Activated CD4-positive, alpha-beta T cell treated with anti-CD3 and anti-CD28 coated beads, Interleukin-2, amount 50 U/mL, for 1 hour (primary cell): ENCODE results near the gene ZNF253.
A peak's percentile ranks its signal among the peaks of the same experiment; 100 is the strongest.
"Not testable (repeated sequence)": the region's sequence is repeated elsewhere in the genome, so short reads cannot be mapped to it uniquely, and the experiment has no call there.

Experiments
- DNase-seq: peaks from one replicate; pipeline ENCODE4 v3.0.0-alpha.2; 2020

Gene ZNF253

GRCh38 chr19:19900139-19900728, 34.6 kb downstream of the ZNF253 start:
- DNase-seq: no peak

DNA sequence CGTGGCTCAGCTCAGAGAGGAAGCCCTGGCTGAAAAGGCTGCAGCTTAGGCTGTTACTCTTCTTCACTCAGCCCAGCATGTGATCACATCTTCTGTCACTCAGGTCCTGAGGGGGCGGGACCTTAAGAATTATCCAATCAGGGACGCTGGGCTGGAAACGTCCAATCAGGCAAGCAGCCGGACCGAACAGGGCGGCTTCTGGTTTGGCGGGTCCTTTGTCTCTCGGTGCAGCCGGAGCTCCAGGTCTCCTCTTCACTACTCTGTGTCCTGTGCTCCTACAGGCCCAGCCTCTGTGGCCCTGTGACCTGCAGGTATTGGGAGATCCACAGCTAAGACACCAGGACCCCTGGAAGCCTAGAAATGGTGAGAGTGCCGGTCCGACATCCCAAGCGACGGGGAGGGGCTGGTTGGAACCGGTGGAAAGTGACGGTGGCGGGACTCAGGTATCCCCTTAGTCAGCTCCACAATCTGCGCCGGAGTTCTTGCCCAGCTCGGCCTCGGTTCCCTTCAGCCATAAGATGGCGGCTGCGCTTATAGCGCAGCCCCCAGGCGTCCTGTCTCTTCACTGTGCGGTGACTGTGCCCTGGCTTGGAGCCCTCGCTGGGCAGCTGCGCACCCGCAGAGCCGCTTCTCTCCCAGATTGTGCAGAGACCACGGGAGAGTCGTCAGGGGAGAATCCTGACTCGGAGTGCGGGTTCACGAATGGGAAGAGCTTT, 35.2 kb downstream of the ZNF253 start, which contains the start of gene ZNF93:
Gene ZNF93 (plus strand): TSS at position 218 of the 716 bp plus-strand sequence. CDS start 143 bp downstream, at position 361.
- peak; percentile 86 for DNase-seq

GRCh38 chr19:19907551-19907950, 41.9 kb downstream of the ZNF253 start:
- DNase-seq: not testable (repeated sequence)

- no peak for DNase-seq
Observed at GRCh38 chr19:19909654-19910053, 44.0 kb downstream of the ZNF253 start.

DNA sequence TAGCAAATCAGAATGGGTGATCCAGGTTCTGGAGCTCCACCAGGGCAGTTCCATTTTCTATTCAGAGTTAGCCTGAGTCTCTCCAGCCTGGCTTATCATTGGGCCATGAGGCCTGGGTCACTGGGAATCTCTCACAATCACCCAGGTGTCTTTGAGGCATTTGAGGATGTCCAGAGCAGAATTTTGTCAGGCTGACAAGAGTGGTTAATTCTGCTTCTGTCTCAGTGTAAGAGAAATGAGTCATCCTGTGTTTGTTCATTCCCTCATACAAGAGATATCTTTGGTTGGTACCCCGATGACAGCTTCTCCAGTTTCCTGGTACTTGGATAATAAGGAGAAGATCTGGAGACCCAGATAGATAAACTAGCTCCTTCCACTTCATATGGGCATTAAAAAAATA, 45.5 kb downstream of the ZNF253 start:
- no peak for DNase-seq

DNA sequence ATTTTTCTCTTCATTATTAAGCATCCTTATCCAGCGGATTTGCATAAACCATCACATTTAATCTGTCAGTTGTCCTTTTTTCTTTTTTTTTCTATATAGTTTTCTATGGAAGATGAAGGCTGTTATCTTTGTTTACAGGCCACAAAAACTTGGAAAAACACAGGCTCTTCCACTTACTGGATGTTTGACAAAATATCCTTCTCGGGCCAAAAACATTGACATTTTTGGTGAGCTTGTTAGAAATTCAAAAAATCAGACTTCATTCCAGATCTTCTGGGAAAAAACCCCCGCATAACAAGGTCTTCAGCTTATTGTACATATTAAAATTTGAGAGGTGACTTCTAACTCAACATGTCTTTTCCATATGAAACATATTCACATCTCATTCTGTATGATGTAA, 48.9 kb downstream of the ZNF253 start:
- no peak for DNase-seq

GRCh38 chr19:19930417-19930816, 64.7 kb downstream of the ZNF253 start:
- DNase-seq: peak; percentile 12

- DNase-seq: not testable (repeated sequence)
Observed at GRCh38 chr19:19933432-19934314, 68.0 kb downstream of the ZNF253 start.

- DNase-seq: no peak
Observed at GRCh38 chr19:19937403-19937802, 71.7 kb downstream of the ZNF253 start.

GRCh38 chr19:19938449-19938848, 72.8 kb downstream of the ZNF253 start:
- DNase-seq: no peak

DNA sequence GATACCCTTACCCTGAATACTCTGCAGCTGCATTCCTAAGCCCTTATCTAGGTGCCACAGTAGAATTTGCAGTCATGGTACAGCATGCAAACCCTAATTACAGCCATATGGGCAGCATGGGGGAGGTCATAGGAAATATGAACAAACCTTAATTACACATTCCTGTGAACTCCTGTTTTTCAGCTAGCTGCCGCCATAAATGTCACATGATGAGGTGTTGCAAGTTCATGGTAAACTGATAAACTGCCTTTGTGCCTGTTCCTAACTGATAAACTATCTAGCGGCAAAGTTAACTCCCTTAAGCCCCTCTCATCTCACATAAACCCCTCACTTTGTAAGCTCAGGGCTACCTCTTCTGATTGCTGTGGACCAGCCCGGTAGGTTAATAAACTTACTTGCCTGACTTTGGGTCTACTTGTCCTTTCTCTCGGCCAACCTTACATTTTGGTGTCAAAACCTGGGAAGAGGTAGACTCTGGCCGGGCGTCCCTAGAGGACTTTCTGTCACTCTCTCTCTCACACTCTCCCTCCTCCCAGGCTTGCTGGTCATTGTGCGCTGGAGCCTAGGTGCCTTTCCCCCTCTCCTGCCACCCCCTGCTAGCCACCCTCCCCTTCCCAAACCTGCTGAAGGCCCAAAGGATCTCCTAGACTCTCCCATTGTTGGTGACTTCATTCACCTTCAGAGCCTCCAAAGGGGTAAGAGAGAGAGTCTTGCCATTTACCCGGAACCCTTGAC, 78.3 kb downstream of the ZNF253 start:
- DNase-seq: no peak
